HG03095 (cell line): ENCODE measurements around the gene SRSF11.
"Not testable (repeated sequence)": the region's sequence is repeated elsewhere in the genome, so short reads cannot be mapped to it uniquely, and the experiment has no call there.

Source experiments
- ATAC-seq: cut with Tn5 transposase; IDR thresholded peaks from one replicate; pipeline ENCODE4 v1.9.1; 2021; ENCODE audit warnings: moderate library complexity; ENCODE audit not compliant: unreplicated experiment

The SRSF11 gene

DNA sequence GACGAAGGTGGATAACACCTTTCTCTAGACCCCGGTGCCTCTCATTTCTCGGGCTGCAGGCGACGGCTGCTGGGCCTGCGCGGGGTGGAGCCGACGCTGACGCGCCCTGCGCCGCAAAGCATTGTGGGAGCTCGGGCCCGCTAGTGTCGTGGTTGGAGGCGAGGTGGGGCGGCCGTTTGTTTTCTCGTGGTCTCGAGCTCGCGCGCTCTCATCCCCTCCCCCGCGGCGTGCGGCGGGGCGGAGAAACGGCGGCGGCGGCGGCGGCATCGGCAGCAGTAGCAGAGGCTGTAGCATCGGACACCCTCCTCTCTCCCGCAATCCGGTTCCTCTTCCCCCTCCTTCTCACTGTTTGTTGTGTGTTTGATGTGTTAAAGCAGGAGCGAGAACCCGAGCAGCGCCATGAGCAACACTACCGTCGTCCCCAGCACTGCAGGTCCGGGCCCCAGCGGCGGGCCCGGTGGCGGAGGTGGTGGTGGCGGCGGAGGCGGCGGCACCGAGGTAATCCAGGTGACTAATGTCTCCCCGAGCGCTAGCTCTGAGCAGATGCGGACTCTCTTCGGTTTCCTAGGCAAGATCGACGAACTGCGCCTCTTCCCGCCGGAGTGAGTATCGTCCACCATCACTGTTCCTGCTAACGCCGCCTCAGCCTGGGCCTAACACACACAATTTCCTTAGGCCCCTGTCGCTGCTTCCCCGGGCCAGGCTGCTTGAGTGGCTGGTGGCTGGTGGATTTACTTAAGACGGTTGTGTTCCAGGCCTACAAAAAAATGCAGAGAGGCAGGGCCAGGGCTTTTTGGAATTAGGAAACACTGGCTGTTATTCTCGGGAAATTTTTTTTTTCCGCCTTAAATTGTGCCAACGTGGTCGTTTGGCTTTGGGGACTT, at the start of gene SRSF11:
SRSF11 (plus strand) TSS at position 143 of the 884 bp plus-strand sequence; CDS start at position 400, 257 bp downstream.
- ATAC-seq = peak; percentile 96

- ATAC-seq = no peak
These were observed 49.7 kb upstream of the SRSF11 start for GRCh38 chr1:70171512-70171911.

DNA sequence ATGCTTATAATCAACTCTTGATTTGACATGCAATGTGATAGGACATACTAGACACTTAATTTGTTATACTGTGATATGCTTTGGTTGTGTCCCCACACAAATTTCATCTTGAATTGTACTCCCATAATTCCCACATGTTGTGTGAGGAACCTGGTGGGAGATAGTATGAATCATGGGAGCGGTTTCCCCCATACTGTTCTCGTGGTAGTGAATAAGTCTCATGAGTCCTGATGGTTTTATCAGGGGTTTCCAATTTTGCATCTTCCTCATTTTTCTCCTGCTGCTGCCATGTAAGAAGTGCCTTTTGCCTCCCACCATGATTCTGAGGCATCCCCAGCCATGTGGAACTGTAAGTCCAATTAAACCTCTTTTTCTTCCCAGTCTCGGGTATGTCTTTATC, 36.0 kb upstream of the SRSF11 start:
- not testable (repeated sequence) for ATAC-seq

DNA sequence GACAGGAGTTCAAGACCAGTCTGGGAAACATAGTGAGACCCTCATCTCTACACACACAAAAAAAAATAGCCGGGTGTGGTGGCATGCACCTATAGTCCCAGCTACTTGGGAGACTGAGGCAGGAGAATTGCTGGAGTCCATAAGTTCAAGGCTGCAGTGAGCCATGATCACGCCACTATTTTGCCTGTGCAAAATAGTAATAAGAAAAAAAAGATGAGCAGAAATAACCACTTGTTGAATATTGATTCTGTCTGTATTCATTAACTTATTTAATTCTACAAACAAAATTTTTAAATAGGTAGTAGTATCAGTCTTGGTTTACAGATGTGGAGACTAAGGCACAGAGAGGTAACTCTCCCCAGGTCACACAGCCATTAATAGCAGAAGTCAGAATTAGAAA, 32.7 kb upstream of the SRSF11 start:
- no peak for ATAC-seq

DNA sequence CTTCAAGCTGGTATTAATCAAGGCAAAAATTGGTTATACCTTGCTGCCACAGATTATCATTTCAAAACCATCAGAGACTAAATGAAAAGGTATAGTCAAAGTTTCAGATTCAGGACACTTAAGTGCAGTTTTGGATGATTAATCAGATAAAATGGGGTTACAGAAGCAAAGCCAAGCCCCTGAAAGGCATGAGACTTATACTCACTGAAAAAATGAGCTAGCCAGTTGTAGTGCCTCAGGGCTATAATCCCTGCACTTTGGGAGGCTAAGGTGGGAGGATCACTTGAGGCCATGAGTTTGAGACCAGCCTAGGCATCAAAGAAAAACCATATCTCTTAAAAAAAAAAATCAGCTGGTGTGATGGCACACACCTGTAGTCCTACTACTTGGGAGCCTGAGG, 31.0 kb upstream of the SRSF11 start:
- ATAC-seq = no peak

GRCh38 chr1:70192446-70192845, 28.7 kb upstream of the SRSF11 start:
- ATAC-seq = not testable (repeated sequence)

DNA sequence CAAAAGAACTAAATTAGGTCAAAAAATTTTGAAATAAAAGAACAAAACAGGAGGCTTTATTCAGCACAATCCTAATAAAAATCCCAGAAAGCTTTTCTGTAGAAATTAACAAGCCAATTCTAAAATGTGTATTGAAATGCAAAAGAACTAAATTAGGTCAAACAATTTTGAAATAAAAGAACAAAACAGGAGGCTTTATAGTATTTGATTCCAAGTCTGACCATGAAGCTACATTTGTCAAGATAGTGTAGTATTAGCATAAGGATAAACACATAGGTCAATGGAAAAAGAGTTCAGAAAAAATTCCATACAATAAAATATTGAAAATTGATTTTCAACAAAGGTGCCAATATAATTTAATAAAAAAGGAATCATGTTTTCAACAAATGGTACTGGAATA, 26.6 kb upstream of the SRSF11 start:
- no peak for ATAC-seq

DNA sequence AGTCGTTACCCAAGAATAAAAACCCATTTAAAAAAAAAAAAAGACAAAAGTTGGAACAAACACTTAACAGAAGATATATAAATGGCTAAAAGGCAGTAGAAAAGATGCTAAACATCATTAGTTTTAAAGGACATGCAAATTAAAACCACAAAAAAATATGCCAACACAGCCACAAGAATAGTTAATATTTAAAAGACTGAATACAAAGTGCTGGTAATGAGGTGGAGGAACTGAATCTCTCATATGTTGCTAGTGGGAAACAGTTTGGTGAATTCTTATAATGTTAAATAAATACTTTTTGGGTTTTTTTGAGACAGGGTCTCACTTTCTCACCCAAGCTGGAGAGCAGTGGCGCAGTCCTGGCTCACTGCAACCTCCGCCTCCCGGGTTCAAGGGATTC, 25.8 kb upstream of the SRSF11 start:
- peak; percentile 59 for ATAC-seq

- no peak for ATAC-seq
These were observed 24.8 kb upstream of the SRSF11 start for GRCh38 chr1:70196333-70196732.

- no peak for ATAC-seq
These were observed 21.1 kb upstream of the SRSF11 start for GRCh38 chr1:70200065-70200464.

GRCh38 chr1:70202173-70202758, 18.9 kb upstream of the SRSF11 start:
- ATAC-seq = no peak

DNA sequence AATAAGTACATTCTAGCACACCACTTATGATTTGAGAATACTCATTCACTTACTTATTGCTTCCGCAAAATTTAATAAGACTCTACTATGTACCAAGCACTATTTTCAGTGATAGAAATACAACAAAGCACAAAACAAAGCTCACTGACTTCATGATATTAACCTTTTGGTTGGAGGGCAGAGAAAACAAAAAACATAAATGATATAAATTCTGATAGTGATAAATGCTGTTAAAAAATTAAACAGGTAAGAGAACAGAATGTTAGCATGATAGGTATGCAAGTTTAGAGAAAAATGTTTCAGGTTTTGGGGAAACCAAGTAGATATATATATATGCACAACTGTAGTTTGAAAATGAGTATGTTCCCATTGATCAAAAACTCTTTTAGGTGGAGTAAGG, 17.0 kb upstream of the SRSF11 start:
- ATAC-seq = no peak

DNA sequence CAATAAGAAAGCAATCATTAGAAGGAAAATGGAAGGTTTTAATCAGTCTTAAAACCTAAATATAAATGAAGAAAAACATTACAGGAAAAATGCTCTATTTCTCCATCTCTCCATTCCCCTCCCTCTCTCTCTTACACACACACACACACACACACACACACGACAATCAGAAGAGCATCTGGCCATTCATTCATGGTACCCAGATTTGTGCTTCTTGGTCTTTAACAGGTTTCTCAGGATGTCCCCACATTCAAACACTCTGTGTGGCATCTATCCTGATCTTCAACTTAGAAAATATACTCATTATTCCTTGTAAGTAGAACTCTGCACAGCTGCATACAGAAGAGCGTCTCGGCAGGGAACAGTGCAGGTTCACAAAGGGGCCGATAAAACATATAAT, 16.6 kb upstream of the SRSF11 start:
- ATAC-seq = no peak

- ATAC-seq = peak; percentile 30
These were observed 16.1 kb upstream of the SRSF11 start for GRCh38 chr1:70205071-70205433.

DNA sequence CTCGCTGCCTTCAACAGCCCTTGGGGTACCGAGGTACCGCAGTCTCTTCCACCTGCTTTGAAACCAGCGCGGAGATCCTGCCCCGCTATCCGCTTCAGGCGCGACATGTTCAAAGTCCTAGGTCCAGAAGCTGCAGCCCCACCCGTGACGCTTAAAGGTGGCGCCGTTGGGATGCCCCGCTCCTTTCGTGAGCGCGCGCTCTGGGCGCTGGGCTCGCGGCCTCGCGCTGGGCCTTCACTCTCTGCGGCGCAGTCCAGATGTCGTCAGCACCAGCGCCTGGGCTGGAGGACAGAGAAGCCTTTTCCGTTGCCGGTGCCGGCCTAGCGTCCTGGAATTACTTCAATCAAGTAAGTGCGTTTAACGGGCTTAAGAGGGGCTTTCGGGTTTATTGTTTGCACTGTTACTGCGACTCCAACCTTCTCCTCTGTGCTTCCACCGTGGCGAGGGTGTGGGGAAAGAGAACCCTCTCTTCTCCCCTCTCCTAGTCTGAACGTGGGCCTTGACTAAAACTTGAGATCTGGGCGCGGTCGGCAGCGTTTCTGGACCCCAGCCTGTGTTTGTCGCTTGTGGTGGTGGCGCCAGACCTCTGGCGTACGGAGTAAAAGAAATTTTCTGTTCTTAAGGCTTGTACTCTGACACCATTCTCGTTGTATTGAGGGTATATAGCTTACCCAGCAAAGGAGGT, 15.6 kb upstream of the SRSF11 start, which contains the start of gene LRRC40:
LRRC40 (minus strand) TSS at position 146 of the 685 bp plus-strand sequence; CDS start at position 107, 39 bp downstream.
- ATAC-seq = peak; percentile 88

GRCh38 chr1:70206833-70207232, 14.3 kb upstream of the SRSF11 start:
- ATAC-seq = not testable (repeated sequence)

- ATAC-seq = no peak
These were observed 13.7 kb upstream of the SRSF11 start for GRCh38 chr1:70207492-70207891.

DNA sequence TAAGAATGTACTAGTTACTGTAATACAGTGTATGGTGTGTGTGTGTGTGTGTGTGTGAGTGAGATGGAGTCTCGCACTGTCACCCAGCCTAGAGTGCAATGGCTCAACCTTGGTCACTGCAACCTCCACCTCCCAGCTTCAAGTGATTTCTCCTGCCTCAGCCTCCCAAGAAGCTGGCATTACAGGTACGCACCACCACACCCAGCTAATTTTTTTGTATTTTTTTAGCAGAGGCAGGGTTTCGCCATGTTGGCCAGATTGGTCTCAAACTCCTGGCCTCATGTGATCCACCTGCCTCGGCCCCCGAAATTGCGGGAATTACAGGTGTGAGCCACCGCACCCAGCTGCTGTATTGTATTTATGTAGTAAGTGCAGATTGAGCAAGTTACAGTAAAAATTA, 12.9 kb upstream of the SRSF11 start:
- no peak for ATAC-seq

DNA sequence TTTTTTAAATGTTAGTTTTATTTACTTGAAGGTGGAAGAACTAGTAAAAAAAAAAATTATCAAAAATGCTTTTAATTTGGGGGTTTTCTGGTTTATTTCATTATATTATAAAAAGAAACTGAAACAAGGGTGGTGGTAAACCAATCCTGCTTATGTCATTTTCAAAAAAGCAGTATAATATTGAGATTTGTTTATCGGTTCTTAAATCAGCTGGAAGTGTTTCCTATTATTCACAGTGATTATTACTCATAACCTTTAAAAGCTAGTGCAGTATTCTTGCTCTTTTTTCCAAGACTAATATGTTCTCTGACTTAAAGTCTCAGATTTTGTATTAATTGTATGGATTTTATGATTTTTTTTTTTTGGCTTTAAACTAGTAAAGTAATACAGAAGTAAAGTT, 10.4 kb upstream of the SRSF11 start:
- ATAC-seq = no peak

DNA sequence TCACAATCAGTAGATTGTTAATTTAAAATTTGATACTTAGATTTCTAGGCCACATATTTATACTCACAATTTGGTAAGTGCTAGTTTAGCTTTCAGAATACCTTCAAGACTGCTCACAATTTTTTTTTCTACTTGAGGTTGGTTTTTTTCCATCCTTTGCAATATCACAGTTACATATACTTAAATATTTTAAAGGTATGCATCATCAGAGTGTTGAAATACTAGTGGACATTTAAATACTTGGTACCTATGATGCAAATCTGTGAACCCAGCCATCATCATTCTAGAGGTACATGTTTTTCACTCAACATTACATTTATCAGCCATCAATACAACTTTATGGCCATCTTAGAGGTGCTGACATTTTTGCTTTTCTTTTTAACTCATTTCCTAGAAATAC, 9.6 kb upstream of the SRSF11 start:
- no peak for ATAC-seq

DNA sequence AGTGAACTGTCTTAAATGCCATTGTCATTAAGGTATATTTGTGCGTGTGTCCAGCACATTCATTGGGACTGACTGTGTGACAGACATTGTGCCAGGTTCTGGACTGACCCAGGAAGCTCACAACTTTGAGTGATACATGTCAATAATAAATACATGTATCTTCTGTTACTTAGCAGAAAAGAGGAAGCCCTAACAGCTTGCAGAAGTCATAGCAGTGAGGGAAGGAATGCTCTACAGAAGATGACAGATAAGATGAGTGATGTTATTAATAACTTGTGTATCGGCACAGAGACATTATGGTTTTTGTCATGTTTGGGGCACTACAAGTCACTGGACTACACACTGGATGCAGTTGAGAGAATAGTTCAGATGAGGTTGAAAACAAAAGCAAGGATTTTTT, 1.2 kb upstream of the SRSF11 start:
- no peak for ATAC-seq
